ENCODE measurements around the gene ARHGAP28.

- TF ChIP-seq, protein P1, sequence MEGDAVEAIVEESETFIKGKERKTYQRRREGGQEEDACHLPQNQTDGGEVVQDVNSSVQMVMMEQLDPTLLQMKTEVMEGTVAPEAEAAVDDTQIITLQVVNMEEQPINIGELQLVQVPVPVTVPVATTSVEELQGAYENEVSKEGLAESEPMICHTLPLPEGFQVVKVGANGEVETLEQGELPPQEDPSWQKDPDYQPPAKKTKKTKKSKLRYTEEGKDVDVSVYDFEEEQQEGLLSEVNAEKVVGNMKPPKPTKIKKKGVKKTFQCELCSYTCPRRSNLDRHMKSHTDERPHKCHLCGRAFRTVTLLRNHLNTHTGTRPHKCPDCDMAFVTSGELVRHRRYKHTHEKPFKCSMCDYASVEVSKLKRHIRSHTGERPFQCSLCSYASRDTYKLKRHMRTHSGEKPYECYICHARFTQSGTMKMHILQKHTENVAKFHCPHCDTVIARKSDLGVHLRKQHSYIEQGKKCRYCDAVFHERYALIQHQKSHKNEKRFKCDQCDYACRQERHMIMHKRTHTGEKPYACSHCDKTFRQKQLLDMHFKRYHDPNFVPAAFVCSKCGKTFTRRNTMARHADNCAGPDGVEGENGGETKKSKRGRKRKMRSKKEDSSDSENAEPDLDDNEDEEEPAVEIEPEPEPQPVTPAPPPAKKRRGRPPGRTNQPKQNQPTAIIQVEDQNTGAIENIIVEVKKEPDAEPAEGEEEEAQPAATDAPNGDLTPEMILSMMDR (IDR thresholded peaks at IDR 0.05): no peak
- no peak for TF ChIP-seq POLR2AphosphoS5 (IDR thresholded peaks at IDR 0.05; ENCODE audit: low read depth, low read length)
- no peak for TF ChIP-seq TCF7L2 (IDR thresholded peaks at IDR 0.05; ENCODE audit: low read depth, low read length)
- TF ChIP-seq, protein P2, sequence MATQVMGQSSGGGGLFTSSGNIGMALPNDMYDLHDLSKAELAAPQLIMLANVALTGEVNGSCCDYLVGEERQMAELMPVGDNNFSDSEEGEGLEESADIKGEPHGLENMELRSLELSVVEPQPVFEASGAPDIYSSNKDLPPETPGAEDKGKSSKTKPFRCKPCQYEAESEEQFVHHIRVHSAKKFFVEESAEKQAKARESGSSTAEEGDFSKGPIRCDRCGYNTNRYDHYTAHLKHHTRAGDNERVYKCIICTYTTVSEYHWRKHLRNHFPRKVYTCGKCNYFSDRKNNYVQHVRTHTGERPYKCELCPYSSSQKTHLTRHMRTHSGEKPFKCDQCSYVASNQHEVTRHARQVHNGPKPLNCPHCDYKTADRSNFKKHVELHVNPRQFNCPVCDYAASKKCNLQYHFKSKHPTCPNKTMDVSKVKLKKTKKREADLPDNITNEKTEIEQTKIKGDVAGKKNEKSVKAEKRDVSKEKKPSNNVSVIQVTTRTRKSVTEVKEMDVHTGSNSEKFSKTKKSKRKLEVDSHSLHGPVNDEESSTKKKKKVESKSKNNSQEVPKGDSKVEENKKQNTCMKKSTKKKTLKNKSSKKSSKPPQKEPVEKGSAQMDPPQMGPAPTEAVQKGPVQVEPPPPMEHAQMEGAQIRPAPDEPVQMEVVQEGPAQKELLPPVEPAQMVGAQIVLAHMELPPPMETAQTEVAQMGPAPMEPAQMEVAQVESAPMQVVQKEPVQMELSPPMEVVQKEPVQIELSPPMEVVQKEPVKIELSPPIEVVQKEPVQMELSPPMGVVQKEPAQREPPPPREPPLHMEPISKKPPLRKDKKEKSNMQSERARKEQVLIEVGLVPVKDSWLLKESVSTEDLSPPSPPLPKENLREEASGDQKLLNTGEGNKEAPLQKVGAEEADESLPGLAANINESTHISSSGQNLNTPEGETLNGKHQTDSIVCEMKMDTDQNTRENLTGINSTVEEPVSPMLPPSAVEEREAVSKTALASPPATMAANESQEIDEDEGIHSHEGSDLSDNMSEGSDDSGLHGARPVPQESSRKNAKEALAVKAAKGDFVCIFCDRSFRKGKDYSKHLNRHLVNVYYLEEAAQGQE (IDR thresholded peaks at IDR 0.05; ENCODE audit: insufficient read depth in 1 of 2, low read depth in 2 of 2, low read length in 1 of 2): no peak
Measured at GRCh38 chr18:6948281-6949055, 219.0 kb downstream of the ARHGAP28 start.
